Left ventricle myocardium inferior (tissue), 1 donor: Measurements from ENCODE around the gene SCTR. TPM values are rescaled to one million over a fixed set of nuclear protein-coding genes. Genes with fewer than 3 reads are reported as not detected.

Source experiments
- DNase-seq: peaks from one replicate; pipeline ENCODE4 v3.0.0-alpha.2; 2020
- H3K27ac ChIP-seq: fragments of 200-600 bp; replicated peaks from 2 replicates; pipeline ENCODE4 v1.8.0; 2021
- H3K27me3 ChIP-seq: fragments of 200-600 bp; 2 replicates; pipeline ENCODE4 v1.8.0; 2021; ENCODE audit warnings: low read depth
- H3K36me3 ChIP-seq: fragments of 200-600 bp; 2 replicates; pipeline ENCODE4 v1.8.0; 2021
- H3K4me1 ChIP-seq: fragments of 200-600 bp; 2 replicates; pipeline ENCODE4 v1.8.0; 2021
- H3K4me3 ChIP-seq: fragments of 200-600 bp; 2 replicates; pipeline ENCODE4 v1.8.0; 2021; ENCODE audit warnings: mild to moderate bottlenecking, moderate library complexity
- H3K9me3 ChIP-seq: fragments of 200-600 bp; replicated peaks from 2 replicates; pipeline ENCODE4 v1.8.0; 2021
- intact Hi-C: fragments of 100-400 bp; cut with micrococcal nuclease; formaldehyde crosslinking; loops from one replicate; pipeline ENCODE4 v1.11.0; 2022
- total RNA-seq: library from RNA; stranded (reverse); fragmentation: NEBNext Ultra II Directional; extraction: Animal tissue kit (Norgen Biotek cat#: 25700); gene quantifications from one replicate; pipeline ENCODE4 v1.2.1, GENCODE V29; 2021
- TF ChIP-seq, protein P1 (sequence below): fragments of 200-600 bp; IDR thresholded peaks from 2 replicates; pipeline ENCODE4 v1.8.0; 2021; ENCODE audit warnings: antibody characterized with exemption, mild to moderate bottlenecking, borderline replicate concordance
- donor health status: DM: no; HTN: yes; CAD: no; lungs with severe emphysema.

SCTR gene
- total RNA-seq, 1 donor from 2014 or later, result 1.2 TPM

DNA sequence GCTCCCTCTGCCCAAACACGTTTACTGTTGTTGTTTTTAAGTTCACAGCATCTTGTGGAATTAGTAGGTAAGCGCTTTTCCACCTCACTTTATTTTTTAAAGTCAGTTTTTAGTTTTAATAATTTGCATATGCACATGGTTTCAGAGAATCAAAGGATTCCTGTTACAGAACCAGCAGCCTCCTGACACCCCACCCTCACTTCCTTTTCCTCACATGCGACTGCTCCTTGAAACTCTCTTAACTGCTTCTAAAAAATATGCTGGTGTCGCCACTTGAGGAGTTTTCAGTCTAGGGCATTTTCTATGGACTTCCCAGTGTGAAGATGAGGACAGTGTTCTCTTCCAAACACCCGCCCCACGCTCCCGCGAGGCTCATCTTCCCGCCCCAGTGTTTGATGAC is 78.2 kb downstream of the SCTR start:
- Histone ChIP-seq H3K9me3 (no peaks in the 10 kb centered on the region), H3K4me3 (no peak overlapping the region), H3K27me3 (peaks cover 25% of the 10 kb centered on the region), H3K4me1 (no peaks in the 10 kb centered on the region), H3K36me3 (no peaks in the 10 kb centered on the region), H3K27ac (no peak overlapping the region)
- no peak for DNase-seq
- intact Hi-C loops, result no loop called here
- TF ChIP-seq, protein P1, sequence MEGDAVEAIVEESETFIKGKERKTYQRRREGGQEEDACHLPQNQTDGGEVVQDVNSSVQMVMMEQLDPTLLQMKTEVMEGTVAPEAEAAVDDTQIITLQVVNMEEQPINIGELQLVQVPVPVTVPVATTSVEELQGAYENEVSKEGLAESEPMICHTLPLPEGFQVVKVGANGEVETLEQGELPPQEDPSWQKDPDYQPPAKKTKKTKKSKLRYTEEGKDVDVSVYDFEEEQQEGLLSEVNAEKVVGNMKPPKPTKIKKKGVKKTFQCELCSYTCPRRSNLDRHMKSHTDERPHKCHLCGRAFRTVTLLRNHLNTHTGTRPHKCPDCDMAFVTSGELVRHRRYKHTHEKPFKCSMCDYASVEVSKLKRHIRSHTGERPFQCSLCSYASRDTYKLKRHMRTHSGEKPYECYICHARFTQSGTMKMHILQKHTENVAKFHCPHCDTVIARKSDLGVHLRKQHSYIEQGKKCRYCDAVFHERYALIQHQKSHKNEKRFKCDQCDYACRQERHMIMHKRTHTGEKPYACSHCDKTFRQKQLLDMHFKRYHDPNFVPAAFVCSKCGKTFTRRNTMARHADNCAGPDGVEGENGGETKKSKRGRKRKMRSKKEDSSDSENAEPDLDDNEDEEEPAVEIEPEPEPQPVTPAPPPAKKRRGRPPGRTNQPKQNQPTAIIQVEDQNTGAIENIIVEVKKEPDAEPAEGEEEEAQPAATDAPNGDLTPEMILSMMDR, result no peak

DNA sequence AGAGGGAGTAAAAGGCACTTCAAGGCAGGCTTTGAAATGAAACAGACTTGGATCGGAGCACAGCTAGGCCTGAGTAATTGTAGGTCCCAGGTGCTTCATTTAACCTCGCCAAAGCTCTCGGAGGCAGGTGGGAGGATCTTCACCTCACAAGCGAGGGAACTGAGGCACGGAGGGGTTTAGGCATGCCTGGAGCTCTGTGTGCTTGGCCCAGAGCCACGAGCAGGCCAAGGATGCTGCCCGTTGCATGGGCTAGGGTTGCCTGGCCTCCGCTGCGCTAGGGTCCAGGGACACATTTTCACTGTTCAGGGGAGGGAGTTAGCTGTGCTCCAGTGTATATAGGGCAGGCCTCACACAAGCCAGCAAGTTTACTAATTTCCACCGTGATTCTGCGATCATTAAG is 81.4 kb downstream of the SCTR start:
- no peak for DNase-seq
- intact Hi-C loops, result no loop called here

DNA sequence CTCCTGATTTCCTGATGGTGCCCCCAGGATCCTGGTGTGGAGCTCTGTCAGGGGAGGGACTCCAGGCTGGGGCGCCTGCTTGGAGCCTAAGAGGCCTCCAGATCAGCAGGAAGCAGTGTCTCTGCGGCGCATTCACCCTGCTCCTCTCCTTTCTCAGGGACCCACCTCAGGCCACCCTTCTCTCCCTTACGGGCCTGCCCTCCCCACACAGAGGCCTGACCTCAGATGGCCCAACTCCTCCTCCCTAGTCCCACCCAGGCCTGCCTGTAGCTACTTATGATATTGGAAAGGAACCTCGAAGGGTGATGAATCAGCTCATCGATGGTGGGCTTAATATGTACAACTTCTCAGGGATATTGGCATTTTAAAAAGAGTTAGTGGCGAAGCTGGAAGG is 82.1 kb downstream of the SCTR start:
- Histone ChIP-seq H3K27ac (no peak overlapping the region), H3K36me3 (no peaks in the 10 kb centered on the region), H3K4me1 (no peaks in the 10 kb centered on the region), H3K4me3 (no peak overlapping the region), H3K9me3 (no peaks in the 10 kb centered on the region), H3K27me3 (peaks cover 10% of the 10 kb centered on the region)
- DNase-seq, result no peak
- intact Hi-C loops, result no loop called here
- TF ChIP-seq, protein P1, result no peak

More for the DNA sequence above, 81.4 kb downstream of the SCTR start:
- Histone ChIP-seq H3K36me3 (no peaks in the 10 kb centered on the region), H3K27ac (no peak overlapping the region), H3K27me3 (peaks cover 15% of the 10 kb centered on the region), H3K4me3 (no peak overlapping the region), H3K9me3 (no peaks in the 10 kb centered on the region), H3K4me1 (no peaks in the 10 kb centered on the region)
- TF ChIP-seq, protein P1, result no peak

DNA sequence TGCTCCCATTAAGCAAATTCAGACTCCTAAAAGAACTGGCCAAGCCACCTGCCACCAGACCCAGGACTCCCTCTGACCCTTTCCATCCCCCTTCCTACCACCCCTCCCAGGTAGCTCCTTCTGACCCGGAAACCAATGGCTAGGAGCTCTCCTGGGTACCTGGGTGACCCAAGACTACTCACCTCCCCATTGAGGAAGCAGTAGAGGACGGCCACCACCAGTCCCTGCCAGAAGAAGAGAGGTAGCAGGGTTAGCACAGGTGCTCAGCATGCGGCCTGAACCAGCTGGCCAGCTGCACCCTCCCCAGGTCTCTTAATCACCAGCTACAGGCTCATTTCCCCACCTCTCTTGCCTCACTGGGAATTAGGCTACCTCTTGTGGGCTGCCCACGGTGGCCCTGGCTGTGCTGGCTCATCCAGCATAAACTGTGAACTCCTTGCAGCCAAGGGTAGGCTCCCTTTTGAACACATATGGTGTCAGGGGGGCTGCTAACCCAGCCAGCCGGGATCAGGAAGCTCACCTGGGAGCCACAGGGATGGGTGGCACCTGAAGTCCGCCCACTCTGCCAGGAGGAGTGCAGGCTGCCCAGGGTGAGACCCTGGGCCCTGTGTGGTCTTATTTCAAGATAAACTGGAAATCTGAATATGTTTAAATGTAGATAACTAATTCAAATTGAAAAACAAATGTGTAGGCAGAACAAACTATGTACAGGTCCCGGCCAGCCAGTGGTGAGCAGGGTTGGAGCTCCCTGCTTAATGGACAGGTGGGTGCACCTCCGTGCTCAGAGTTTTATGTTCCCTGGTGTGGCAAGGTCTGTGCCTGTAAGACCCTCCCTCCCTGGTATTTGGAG is 82.7 kb downstream of the SCTR start:
- intact Hi-C loops, result no loop called here
- Histone ChIP-seq H3K36me3 (no peaks in the 10 kb centered on the region), H3K4me1 (no peaks in the 10 kb centered on the region), H3K9me3 (no peaks in the 10 kb centered on the region), H3K4me3 (no peak overlapping the region), H3K27ac (no peak overlapping the region), H3K27me3 (peaks cover 4% of the 10 kb centered on the region)
- no peak for DNase-seq
- TF ChIP-seq, protein P1, result no peak

DNA sequence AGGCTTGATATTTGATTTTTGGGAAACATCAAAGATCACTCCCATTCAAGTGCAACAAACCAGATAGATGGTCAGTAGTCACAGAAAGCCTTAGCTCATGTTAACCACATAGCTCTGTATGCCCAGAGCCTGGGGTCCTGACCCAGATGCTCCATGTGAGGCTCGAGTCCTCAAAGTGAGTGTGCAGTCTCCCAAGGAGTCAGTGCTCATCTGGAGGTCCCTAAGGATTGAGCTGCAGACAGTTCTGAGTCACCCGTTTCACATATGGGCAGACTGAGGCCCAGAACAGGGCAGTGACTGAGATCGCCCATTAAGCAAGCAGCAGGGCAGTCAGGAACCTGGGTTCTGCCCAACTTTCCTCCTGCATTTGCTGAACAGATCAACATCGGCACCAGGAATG is 83.4 kb downstream of the SCTR start:
- Histone ChIP-seq H3K36me3 (no peaks in the 10 kb centered on the region), H3K4me3 (no peak overlapping the region), H3K4me1 (no peaks in the 10 kb centered on the region), H3K27me3 (no peaks in the 10 kb centered on the region), H3K9me3 (no peaks in the 10 kb centered on the region), H3K27ac (no peak overlapping the region)
- DNase-seq, result no peak
- intact Hi-C loops, result no loop called here
- TF ChIP-seq, protein P1, result no peak
